ENCODE measurements around the gene HPS4.

DNA sequence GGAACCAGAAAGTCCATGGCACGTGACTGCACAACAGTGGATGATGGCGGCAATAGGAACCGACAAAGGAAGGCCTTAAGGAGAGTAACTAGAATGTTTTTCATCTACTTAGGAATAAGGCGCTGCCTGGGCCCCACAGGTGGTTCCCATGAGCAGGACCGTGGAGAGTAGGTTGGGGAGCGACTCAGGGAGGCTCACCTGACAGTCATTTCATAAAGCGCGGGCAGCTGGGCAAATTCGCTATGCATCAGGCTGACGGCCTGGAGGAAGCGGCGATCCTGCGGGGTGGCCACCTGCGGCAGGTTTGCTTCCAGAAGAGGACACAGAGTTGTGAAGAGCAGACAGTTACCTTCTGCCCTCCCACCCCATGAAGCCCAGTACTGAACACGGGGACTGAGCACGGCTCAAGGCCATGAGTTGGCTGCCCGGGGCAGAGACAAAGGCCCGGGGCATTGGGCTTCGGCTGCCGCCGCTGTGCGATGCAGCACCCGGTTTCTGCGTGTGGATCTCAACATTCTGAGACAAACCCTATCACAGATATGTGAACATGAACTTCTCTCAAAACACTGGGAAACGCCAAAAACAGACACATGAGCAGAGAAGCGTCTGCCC is 25.8 kb downstream of the HPS4 start:
- TF ChIP-seq RXRA (IDR thresholded peaks at IDR 0.05; ENCODE audit: insufficient read depth, low read depth, low read length) = no peak
- TF ChIP-seq RFX5 (IDR thresholded peaks at IDR 0.05; ENCODE audit: borderline replicate concordance, low read depth, low read length) = no peak
- no peak for TF ChIP-seq POU5F1 (IDR thresholded peaks at IDR 0.05; ENCODE audit: low read depth, low read length)
- TF ChIP-seq POLR2A (IDR thresholded peaks at IDR 0.05; ENCODE audit: control extremely low read depth in 1 of 2, low read depth in 2 of 2, low read length in 2 of 2) = no peak
- TF ChIP-seq, protein P1, sequence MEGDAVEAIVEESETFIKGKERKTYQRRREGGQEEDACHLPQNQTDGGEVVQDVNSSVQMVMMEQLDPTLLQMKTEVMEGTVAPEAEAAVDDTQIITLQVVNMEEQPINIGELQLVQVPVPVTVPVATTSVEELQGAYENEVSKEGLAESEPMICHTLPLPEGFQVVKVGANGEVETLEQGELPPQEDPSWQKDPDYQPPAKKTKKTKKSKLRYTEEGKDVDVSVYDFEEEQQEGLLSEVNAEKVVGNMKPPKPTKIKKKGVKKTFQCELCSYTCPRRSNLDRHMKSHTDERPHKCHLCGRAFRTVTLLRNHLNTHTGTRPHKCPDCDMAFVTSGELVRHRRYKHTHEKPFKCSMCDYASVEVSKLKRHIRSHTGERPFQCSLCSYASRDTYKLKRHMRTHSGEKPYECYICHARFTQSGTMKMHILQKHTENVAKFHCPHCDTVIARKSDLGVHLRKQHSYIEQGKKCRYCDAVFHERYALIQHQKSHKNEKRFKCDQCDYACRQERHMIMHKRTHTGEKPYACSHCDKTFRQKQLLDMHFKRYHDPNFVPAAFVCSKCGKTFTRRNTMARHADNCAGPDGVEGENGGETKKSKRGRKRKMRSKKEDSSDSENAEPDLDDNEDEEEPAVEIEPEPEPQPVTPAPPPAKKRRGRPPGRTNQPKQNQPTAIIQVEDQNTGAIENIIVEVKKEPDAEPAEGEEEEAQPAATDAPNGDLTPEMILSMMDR (IDR thresholded peaks at IDR 0.05; ENCODE audit: control extremely low read depth in 1 of 3, insufficient read depth in 1 of 3, low read depth in 1 of 3, low read length in 3 of 3) = no peak
- TF ChIP-seq JUND (IDR thresholded peaks at IDR 0.05; ENCODE audit: low read length) = no peak
- no peak for TF ChIP-seq SP1 (IDR thresholded peaks at IDR 0.05; ENCODE audit: low read depth, low read length)
- TF ChIP-seq SP4 (IDR thresholded peaks at IDR 0.05; ENCODE audit: low read length) = no peak
- no peak for TF ChIP-seq HDAC2 (IDR thresholded peaks at IDR 0.05; ENCODE audit: borderline replicate concordance in 1 of 2, low read depth in 2 of 2, low read length in 2 of 2)
- TF ChIP-seq CBX8 (IDR thresholded peaks at IDR 0.05; ENCODE audit: borderline replicate concordance, low read depth, low read length) = no peak
- TF ChIP-seq CEBPB (IDR thresholded peaks at IDR 0.05; ENCODE audit: low read depth, low read length) = no peak
- TF ChIP-seq KDM1A (IDR thresholded peaks at IDR 0.05; ENCODE audit: borderline replicate concordance, low read length) = no peak
- TF ChIP-seq CREB1 (IDR thresholded peaks at IDR 0.05) = no peak

Measured in H1 (cell line).